Stimulated activated CD8-positive, alpha-beta memory T cell treated with anti-CD3 and anti-CD28 coated beads, Interleukin-7, amount 100 ng/mL, for 1 hour (primary cell): ENCODE measurements around the gene CADM3.

Experiments used
- DNase-seq, 2 donors: peaks; one replicate each; pipeline ENCODE4 v3.0.0-alpha.2; 2020; ENCODE audit warnings: low read depth in 2 of 2

Gene CADM3

GRCh38 chr1:159205225-159205624, 33.8 kb downstream of the CADM3 start:
- no peak for DNase-seq

GRCh38 chr1:159206110-159206509, 34.7 kb downstream of the CADM3 start:
- no peak for DNase-seq

- DNase-seq: no peak
Observed at GRCh38 chr1:159207080-159207479, 35.7 kb downstream of the CADM3 start.

- DNase-seq: no peak
Observed at GRCh38 chr1:159207774-159208173, 36.4 kb downstream of the CADM3 start.

- no peak for DNase-seq
Observed at GRCh38 chr1:159208175-159208825, 36.9 kb downstream of the CADM3 start.

GRCh38 chr1:159209061-159209460, 37.6 kb downstream of the CADM3 start:
- no peak for DNase-seq

GRCh38 chr1:159211331-159212136, 40.1 kb downstream of the CADM3 start:
- DNase-seq: peak in 1 of 2 donors; percentile 23

- no peak for DNase-seq
Observed at GRCh38 chr1:159212596-159212995, 41.2 kb downstream of the CADM3 start.

GRCh38 chr1:159214149-159214760, 42.8 kb downstream of the CADM3 start:
- no peak for DNase-seq

- no peak for DNase-seq
Observed at GRCh38 chr1:159218649-159219636, 47.5 kb downstream of the CADM3 start.

- no peak for DNase-seq
Observed at GRCh38 chr1:159222075-159222865, 50.9 kb downstream of the CADM3 start.

GRCh38 chr1:159223004-159223403, 51.6 kb downstream of the CADM3 start:
- DNase-seq: no peak

- no peak for DNase-seq
Observed at GRCh38 chr1:159228554-159228953, 57.1 kb downstream of the CADM3 start.

GRCh38 chr1:159229260-159229885, 58.0 kb downstream of the CADM3 start:
- DNase-seq: no peak

- DNase-seq: no peak
Observed at GRCh38 chr1:159229896-159230295, 58.5 kb downstream of the CADM3 start.

- DNase-seq: no peak
Observed at GRCh38 chr1:159239551-159240220, 68.3 kb downstream of the CADM3 start.

GRCh38 chr1:159247266-159247665, 75.9 kb downstream of the CADM3 start:
- DNase-seq: no peak

- DNase-seq: no peak
Observed at GRCh38 chr1:159248311-159248710, 76.9 kb downstream of the CADM3 start.

- no peak for DNase-seq
Observed at GRCh38 chr1:159250638-159251216, 79.3 kb downstream of the CADM3 start.
